ENCODE results near the gene GM2A. TPM values are rescaled to one million over a fixed set of nuclear protein-coding genes. Genes with fewer than 3 reads are reported as not detected.

The GM2A gene
- total and polyA plus RNA-seq, 2 of the 13 experiments (the other 11 are each of a cell fraction or from before 2014, with no cell fraction given), result 14.6 to 29.6 TPM

DNA sequence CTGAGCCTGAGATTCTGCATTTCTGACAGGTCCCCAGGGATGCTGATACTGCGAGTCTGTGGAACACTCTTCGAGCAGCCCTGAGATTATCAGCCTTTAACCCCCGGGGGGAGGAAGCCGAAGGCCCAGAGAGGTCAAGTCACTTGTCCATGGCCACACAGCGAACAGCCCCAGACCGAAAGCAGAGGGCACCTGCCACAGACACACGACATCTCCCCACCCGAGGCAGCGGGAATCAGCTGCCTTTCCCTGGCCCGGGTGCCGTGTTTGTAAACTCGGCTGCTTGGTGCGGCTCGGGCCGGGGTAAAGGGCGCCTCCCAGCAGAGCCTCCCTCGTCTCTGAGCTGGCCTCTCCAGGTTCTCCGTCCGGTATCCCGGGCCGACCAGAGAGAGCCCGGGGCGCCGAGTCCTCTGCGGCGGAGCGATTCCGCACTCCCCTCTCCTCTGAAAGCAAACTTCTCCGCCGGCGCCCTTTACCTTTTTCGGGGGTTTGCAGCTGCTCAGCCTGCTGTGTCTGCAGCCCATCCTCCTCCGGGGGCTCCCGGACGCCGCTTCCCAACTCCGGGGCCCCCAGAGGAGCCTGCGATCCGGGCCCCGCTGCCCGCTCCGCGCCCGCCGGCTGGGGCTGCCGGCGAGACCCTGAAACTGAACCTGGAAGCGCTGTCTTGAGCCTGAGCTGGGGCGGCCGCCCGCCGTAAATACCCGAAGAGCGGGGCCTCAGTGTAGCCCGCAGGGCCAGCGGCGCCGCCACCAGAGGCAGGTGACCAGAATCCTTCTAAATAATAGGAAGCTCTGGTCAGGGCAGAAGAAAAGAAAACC is 29.3 kb upstream of the GM2A start, which contains the start of gene CCDC69 (continued):
- TF ChIP-seq SP1 (IDR thresholded peaks at IDR 0.05) (no peak), SP1 (CRISPR knock-in tag; IDR thresholded peaks at IDR 0.05) (no peak), DPF2 (CRISPR knock-in tag; IDR thresholded peaks at IDR 0.05; ENCODE audit: borderline replicate concordance, low read depth) (no peak), ZNF326 (CRISPR knock-in tag; IDR thresholded peaks at IDR 0.05; ENCODE audit: borderline replicate concordance) (no peak), TEAD3 (CRISPR knock-in tag; optimal IDR thresholded peaks at IDR 0.05; ENCODE audit: borderline replicate concordance) (no peak), ZNF660 (CRISPR knock-in tag; IDR thresholded peaks at IDR 0.05; ENCODE audit: borderline replicate concordance, low read depth) (no peak), ZNF878 (CRISPR knock-in tag; IDR thresholded peaks at IDR 0.05) (no peak), ISX (CRISPR knock-in tag; conservative IDR thresholded peaks at IDR 0.05) (0 out of 2 replicates have a peak, but pooled peaks have one; percentile 38), ARNT (IDR thresholded peaks at IDR 0.05) (no peak), ZSCAN22 (CRISPR knock-in tag; IDR thresholded peaks at IDR 0.05) (no peak), TARDBP (CRISPR knock-in tag; IDR thresholded peaks at IDR 0.05) (peak; percentile 42; the same call in 1 of the 2 replicates), ZNF205 (CRISPR knock-in tag; IDR thresholded peaks at IDR 0.05) (no peak; the same call in 1 of the 2 replicates), EHMT2 (IDR thresholded peaks at IDR 0.05; ENCODE audit: borderline replicate concordance, low read depth, low read length) (no peak), TAF15 (IDR thresholded peaks at IDR 0.05; ENCODE audit: low read depth, low read length, poor library complexity, severe bottlenecking) (no peak), GABPB1 (CRISPR knock-in tag; IDR thresholded peaks at IDR 0.05) (peak; percentile 61; the same call in 1 of the 2 replicates), ZBTB8A (CRISPR knock-in tag; IDR thresholded peaks at IDR 0.05; ENCODE audit: borderline replicate concordance, low read depth) (no peak), GTF3A (CRISPR knock-in tag; conservative IDR thresholded peaks at IDR 0.05) (no peak), HES4 (CRISPR knock-in tag; IDR thresholded peaks at IDR 0.05; ENCODE audit: borderline replicate concordance) (no peak), SMAD3 (CRISPR knock-in tag; IDR thresholded peaks at IDR 0.05) (no peak), ZNF296 (CRISPR knock-in tag; conservative IDR thresholded peaks at IDR 0.05) (no peak)
- TF ChIP-seq, protein P1, sequence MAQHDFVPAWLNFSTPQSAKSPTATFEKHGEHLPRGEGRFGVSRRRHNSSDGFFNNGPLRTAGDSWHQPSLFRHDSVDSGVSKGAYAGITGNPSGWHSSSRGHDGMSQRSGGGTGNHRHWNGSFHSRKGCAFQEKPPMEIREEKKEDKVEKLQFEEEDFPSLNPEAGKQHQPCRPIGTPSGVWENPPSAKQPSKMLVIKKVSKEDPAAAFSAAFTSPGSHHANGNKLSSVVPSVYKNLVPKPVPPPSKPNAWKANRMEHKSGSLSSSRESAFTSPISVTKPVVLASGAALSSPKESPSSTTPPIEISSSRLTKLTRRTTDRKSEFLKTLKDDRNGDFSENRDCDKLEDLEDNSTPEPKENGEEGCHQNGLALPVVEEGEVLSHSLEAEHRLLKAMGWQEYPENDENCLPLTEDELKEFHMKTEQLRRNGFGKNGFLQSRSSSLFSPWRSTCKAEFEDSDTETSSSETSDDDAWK (CRISPR knock-in tag; IDR thresholded peaks at IDR 0.05), result no peak
- TF ChIP-seq, protein P2, sequence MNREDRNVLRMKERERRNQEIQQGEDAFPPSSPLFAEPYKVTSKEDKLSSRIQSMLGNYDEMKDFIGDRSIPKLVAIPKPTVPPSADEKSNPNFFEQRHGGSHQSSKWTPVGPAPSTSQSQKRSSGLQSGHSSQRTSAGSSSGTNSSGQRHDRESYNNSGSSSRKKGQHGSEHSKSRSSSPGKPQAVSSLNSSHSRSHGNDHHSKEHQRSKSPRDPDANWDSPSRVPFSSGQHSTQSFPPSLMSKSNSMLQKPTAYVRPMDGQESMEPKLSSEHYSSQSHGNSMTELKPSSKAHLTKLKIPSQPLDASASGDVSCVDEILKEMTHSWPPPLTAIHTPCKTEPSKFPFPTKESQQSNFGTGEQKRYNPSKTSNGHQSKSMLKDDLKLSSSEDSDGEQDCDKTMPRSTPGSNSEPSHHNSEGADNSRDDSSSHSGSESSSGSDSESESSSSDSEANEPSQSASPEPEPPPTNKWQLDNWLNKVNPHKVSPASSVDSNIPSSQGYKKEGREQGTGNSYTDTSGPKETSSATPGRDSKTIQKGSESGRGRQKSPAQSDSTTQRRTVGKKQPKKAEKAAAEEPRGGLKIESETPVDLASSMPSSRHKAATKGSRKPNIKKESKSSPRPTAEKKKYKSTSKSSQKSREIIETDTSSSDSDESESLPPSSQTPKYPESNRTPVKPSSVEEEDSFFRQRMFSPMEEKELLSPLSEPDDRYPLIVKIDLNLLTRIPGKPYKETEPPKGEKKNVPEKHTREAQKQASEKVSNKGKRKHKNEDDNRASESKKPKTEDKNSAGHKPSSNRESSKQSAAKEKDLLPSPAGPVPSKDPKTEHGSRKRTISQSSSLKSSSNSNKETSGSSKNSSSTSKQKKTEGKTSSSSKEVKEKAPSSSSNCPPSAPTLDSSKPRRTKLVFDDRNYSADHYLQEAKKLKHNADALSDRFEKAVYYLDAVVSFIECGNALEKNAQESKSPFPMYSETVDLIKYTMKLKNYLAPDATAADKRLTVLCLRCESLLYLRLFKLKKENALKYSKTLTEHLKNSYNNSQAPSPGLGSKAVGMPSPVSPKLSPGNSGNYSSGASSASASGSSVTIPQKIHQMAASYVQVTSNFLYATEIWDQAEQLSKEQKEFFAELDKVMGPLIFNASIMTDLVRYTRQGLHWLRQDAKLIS (CRISPR knock-in tag; IDR thresholded peaks at IDR 0.05), result no peak
- TF ChIP-seq, protein P3, sequence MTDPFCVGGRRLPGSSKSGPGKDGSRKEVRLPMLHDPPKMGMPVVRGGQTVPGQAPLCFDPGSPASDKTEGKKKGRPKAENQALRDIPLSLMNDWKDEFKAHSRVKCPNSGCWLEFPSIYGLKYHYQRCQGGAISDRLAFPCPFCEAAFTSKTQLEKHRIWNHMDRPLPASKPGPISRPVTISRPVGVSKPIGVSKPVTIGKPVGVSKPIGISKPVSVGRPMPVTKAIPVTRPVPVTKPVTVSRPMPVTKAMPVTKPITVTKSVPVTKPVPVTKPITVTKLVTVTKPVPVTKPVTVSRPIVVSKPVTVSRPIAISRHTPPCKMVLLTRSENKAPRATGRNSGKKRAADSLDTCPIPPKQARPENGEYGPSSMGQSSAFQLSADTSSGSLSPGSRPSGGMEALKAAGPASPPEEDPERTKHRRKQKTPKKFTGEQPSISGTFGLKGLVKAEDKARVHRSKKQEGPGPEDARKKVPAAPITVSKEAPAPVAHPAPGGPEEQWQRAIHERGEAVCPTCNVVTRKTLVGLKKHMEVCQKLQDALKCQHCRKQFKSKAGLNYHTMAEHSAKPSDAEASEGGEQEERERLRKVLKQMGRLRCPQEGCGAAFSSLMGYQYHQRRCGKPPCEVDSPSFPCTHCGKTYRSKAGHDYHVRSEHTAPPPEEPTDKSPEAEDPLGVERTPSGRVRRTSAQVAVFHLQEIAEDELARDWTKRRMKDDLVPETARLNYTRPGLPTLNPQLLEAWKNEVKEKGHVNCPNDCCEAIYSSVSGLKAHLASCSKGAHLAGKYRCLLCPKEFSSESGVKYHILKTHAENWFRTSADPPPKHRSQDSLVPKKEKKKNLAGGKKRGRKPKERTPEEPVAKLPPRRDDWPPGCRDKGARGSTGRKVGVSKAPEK (CRISPR knock-in tag; IDR thresholded peaks at IDR 0.05; ENCODE audit: borderline replicate concordance), result no peak
